ENCODE results near the gene KCTD1.

The KCTD1 gene

GRCh38 chr18:26419746-26420145, 128.6 kb downstream of the KCTD1 start:
- no peak for DNase-seq

- no peak for DNase-seq
Measured at GRCh38 chr18:26418225-26418624, 130.1 kb downstream of the KCTD1 start.

- DNase-seq, result no peak
Measured at GRCh38 chr18:26417190-26417589, 131.2 kb downstream of the KCTD1 start.

GRCh38 chr18:26416652-26417150, 131.7 kb downstream of the KCTD1 start:
- no peak for DNase-seq

GRCh38 chr18:26415631-26416030, 132.7 kb downstream of the KCTD1 start:
- no peak for DNase-seq

GRCh38 chr18:26414901-26415440, 133.4 kb downstream of the KCTD1 start:
- DNase-seq, result no peak

GRCh38 chr18:26409091-26409490, 139.3 kb downstream of the KCTD1 start:
- no peak for DNase-seq

GRCh38 chr18:26407736-26408601, 140.4 kb downstream of the KCTD1 start:
- no peak for DNase-seq

GRCh38 chr18:26406854-26407517, 141.4 kb downstream of the KCTD1 start:
- no peak for DNase-seq

- no peak for DNase-seq
Measured at GRCh38 chr18:26406324-26406723, 142.0 kb downstream of the KCTD1 start.

GRCh38 chr18:26405190-26405801, 143.1 kb downstream of the KCTD1 start:
- no peak for DNase-seq

Data from CD4-positive, alpha-beta T cell treated with Interferon gamma for 1 hour (primary cell).